Rectal smooth muscle tissue (tissue), 1 donor: ENCODE data around the gene ATP13A4.
"Not testable (repeated sequence)": the region's sequence is repeated elsewhere in the genome, so short reads cannot be mapped to it uniquely, and the experiment has no call there.

Source experiments
- H3K27ac ChIP-seq: one replicate; pipeline ENCODE4 v1.7.0; 2013; ENCODE audit warnings: low read depth, low read length, inconsistent platforms
- H3K27me3 ChIP-seq: one replicate; pipeline ENCODE4 v1.7.0; 2013; ENCODE audit warnings: low read length; ENCODE audit not compliant: control insufficient read depth, insufficient read depth
- H3K36me3 ChIP-seq: one replicate; pipeline ENCODE4 v1.7.0; 2013; ENCODE audit warnings: low read length; ENCODE audit not compliant: control insufficient read depth, insufficient read depth
- H3K4me1 ChIP-seq: one replicate; pipeline ENCODE4 v1.7.0; 2013; ENCODE audit warnings: low read length; ENCODE audit not compliant: control insufficient read depth, insufficient read depth
- H3K4me3 ChIP-seq: one replicate; pipeline ENCODE4 v1.7.0; 2013; ENCODE audit warnings: low read length
- H3K9ac ChIP-seq: one replicate; pipeline ENCODE4 v1.7.0; 2013; ENCODE audit warnings: low read length

Gene ATP13A4

GRCh38 chr3:193552923-193553322 is 1.8 kb downstream of the ATP13A4 start:
- Histone ChIP-seq H3K27me3 (no peaks in the 10 kb centered on the region), H3K9ac (no peak overlapping the region), H3K36me3 (no peaks in the 10 kb centered on the region), H3K27ac (no peak overlapping the region), H3K4me1 (no peaks in the 10 kb centered on the region), H3K4me3 (no peak overlapping the region)

- Histone ChIP-seq H3K36me3 (no peaks in the 10 kb centered on the region), H3K4me1 (no peaks in the 10 kb centered on the region), H3K27ac (no peak overlapping the region), H3K4me3 (no peak overlapping the region), H3K27me3 (no peaks in the 10 kb centered on the region), H3K9ac (no peak overlapping the region)
These were observed 6.3 kb downstream of the ATP13A4 start for GRCh38 chr3:193548406-193548805.

- Histone ChIP-seq H3K27ac (no peak overlapping the region), H3K9ac (no peak overlapping the region), H3K4me1 (no peaks in the 10 kb centered on the region), H3K36me3 (no peaks in the 10 kb centered on the region), H3K27me3 (no peaks in the 10 kb centered on the region), H3K4me3 (no peak overlapping the region)
These were observed 8.6 kb downstream of the ATP13A4 start for GRCh38 chr3:193546129-193546528.

GRCh38 chr3:193545304-193545703 is 9.4 kb downstream of the ATP13A4 start:
- H3K9ac ChIP-seq: no peak overlapping the region
- no peaks in the 10 kb centered on the region for H3K36me3 ChIP-seq
- no peak overlapping the region for H3K4me3 ChIP-seq
- H3K4me1 ChIP-seq: no peaks in the 10 kb centered on the region
- H3K27me3 ChIP-seq: no peaks in the 10 kb centered on the region
- H3K27ac ChIP-seq: no peak overlapping the region

- H3K9ac ChIP-seq: no peak overlapping the region
- H3K4me1 ChIP-seq: no peaks in the 10 kb centered on the region
- H3K27me3 ChIP-seq: no peaks in the 10 kb centered on the region
- H3K4me3 ChIP-seq: no peak overlapping the region
- no peaks in the 10 kb centered on the region for H3K36me3 ChIP-seq
- H3K27ac ChIP-seq: no peak overlapping the region
These were observed 10.4 kb downstream of the ATP13A4 start for GRCh38 chr3:193544289-193544688.

GRCh38 chr3:193530231-193531165 is 24.2 kb downstream of the ATP13A4 start:
- Histone ChIP-seq H3K27me3 (no peaks in the 10 kb centered on the region), H3K9ac (no peak overlapping the region), H3K36me3 (no peaks in the 10 kb centered on the region), H3K4me1 (no peaks in the 10 kb centered on the region), H3K27ac (no peak overlapping the region), H3K4me3 (no peak overlapping the region)

- H3K27ac ChIP-seq, H3K36me3 ChIP-seq, H3K4me3 ChIP-seq, H3K4me1 ChIP-seq, H3K27me3 ChIP-seq, H3K9ac ChIP-seq: not testable (repeated sequence)
These were observed 28.6 kb downstream of the ATP13A4 start for GRCh38 chr3:193526085-193526484.

- no peak overlapping the region for H3K9ac ChIP-seq
- H3K36me3 ChIP-seq: no peaks in the 10 kb centered on the region
- H3K4me1 ChIP-seq: no peaks in the 10 kb centered on the region
- H3K27me3 ChIP-seq: no peaks in the 10 kb centered on the region
- no peak overlapping the region for H3K4me3 ChIP-seq
- no peak overlapping the region for H3K27ac ChIP-seq
These were observed 32.2 kb downstream of the ATP13A4 start for GRCh38 chr3:193522473-193522872.

GRCh38 chr3:193520738-193521137 is 34.0 kb downstream of the ATP13A4 start:
- Histone ChIP-seq H3K9ac (no peak overlapping the region), H3K4me3 (no peak overlapping the region), H3K4me1 (no peaks in the 10 kb centered on the region), H3K36me3 (no peaks in the 10 kb centered on the region), H3K27ac (no peak overlapping the region), H3K27me3 (no peaks in the 10 kb centered on the region)

GRCh38 chr3:193515966-193516365 is 38.7 kb downstream of the ATP13A4 start:
- no peaks in the 10 kb centered on the region for H3K4me1 ChIP-seq
- H3K9ac ChIP-seq: no peak overlapping the region
- no peaks in the 10 kb centered on the region for H3K36me3 ChIP-seq
- H3K4me3 ChIP-seq: no peak overlapping the region
- no peak overlapping the region for H3K27ac ChIP-seq
- H3K27me3 ChIP-seq: no peaks in the 10 kb centered on the region

GRCh38 chr3:193510154-193510553 is 44.5 kb downstream of the ATP13A4 start:
- Histone ChIP-seq H3K4me3 (no peak overlapping the region), H3K9ac (no peak overlapping the region), H3K27me3 (no peaks in the 10 kb centered on the region), H3K27ac (no peak overlapping the region), H3K36me3 (no peaks in the 10 kb centered on the region), H3K4me1 (no peaks in the 10 kb centered on the region)

GRCh38 chr3:193509103-193509965 is 45.4 kb downstream of the ATP13A4 start:
- H3K27me3 ChIP-seq: no peaks in the 10 kb centered on the region
- no peaks in the 10 kb centered on the region for H3K36me3 ChIP-seq
- no peak overlapping the region for H3K9ac ChIP-seq
- H3K27ac ChIP-seq: no peak overlapping the region
- H3K4me1 ChIP-seq: no peaks in the 10 kb centered on the region
- no peak overlapping the region for H3K4me3 ChIP-seq
